Gastroesophageal sphincter (tissue), 4 donors: Measurements from ENCODE around the gene TTLL9. TPM values are rescaled to one million over a fixed set of nuclear protein-coding genes. Genes with fewer than 3 reads are reported as not detected.
A peak's percentile ranks its signal among the peaks of the same experiment; 100 is the strongest.

Experiments
- ATAC-seq: fragments of 150-250 bp; one replicate; pipeline ENCODE4 v1.9.1; 2016; ENCODE audit warnings: mild to moderate bottlenecking, moderate library complexity
- H3K27ac ChIP-seq, 4 donors: fragments of 200-600 bp; sonication (generic) in 3 of 4; 1 replicate in 3 of 4; 2 replicates in 1 of 4; pipeline ENCODE4 v1.5.1; 2016 to 2019
- H3K27me3 ChIP-seq: fragments of 200-600 bp; sonication (generic); one replicate; pipeline ENCODE4 v1.5.1; 2019
- H3K36me3 ChIP-seq, 2 donors: fragments of 200-600 bp; sonication (generic); one replicate each; pipeline ENCODE4 v1.5.1; 2019; ENCODE audit warnings: control low read depth in 1 of 2
- H3K4me1 ChIP-seq, 3 donors: fragments of 200-600 bp; sonication (generic); 1 replicate in 2 of 3; 2 replicates in 1 of 3; pipeline ENCODE4 v1.5.1; 2016 to 2019; ENCODE audit warnings: control low read depth in 2 of 3
- H3K4me3 ChIP-seq, 2 donors: fragments of 200-600 bp; sonication (generic); one replicate each; pipeline ENCODE4 v1.5.1; 2019; ENCODE audit warnings: mild to moderate bottlenecking in 1 of 2, moderate library complexity in 1 of 2
- H3K9me3 ChIP-seq, 3 donors: fragments of 200-600 bp; sonication (generic); one replicate each; pipeline ENCODE4 v1.5.1; 2017 to 2019; ENCODE audit warnings: control low read depth in 2 of 3
- CTCF ChIP-seq, 4 experiments: fragments of 200-600 bp in 2 of 4; fragments of 450-650 bp in 2 of 4; sonication (generic) in 1 of 4; IDR thresholded peaks; one replicate each; pipeline ENCODE4 v1.5.1; 2017 to 2019; ENCODE audit warnings: antibody characterized with exemption in 4 of 4, mild to moderate bottlenecking in 2 of 4, moderate library complexity in 2 of 4
- EP300 ChIP-seq: sonication (generic); formaldehyde crosslinking; IDR thresholded peaks from one replicate; pipeline ENCODE4 v1.6.1; 2017; ENCODE audit warnings: antibody characterized with exemption, mild to moderate bottlenecking
- POLR2A ChIP-seq, 2 donors: fragments of 450-650 bp; IDR thresholded peaks; one replicate each; pipeline ENCODE4 v1.6.1; 2017; ENCODE audit warnings: antibody characterized with exemption in 2 of 2, mild to moderate bottlenecking in 2 of 2, moderate library complexity in 1 of 2
- POLR2AphosphoS5 ChIP-seq: sonication (generic); formaldehyde crosslinking; IDR thresholded peaks from one replicate; pipeline ENCODE4 v1.6.1; 2017; ENCODE audit warnings: antibody characterized with exemption
- WGBS, 2 donors: methylation state at CpG; one replicate each; pipeline ENCODE4 v1.1.5; 2018; ENCODE audit warnings: low coverage in 1 of 2; 5-methylcytosine and 5-hydroxymethylcytosine counted together
- total RNA-seq, 4 donors: library from RNA; depleted of rRNA; stranded (reverse); fragments of >200 nt; gene quantifications; one replicate each; pipeline ENCODE4 v1.1.0, GENCODE V29; 2016

TTLL9 gene
- total RNA-seq, 4 donors from 2014 or later: 0.47 TPM; not detected in 3

- Histone ChIP-seq H3K4me3 (no peak overlapping the region), H3K4me1 (peaks cover 0 to under 1% (median 0%) of the 10 kb centered on the region in 3 donors), H3K27ac (no peak overlapping the region), H3K36me3 (no peaks in the 10 kb centered on the region), H3K9me3 (no peaks in the 10 kb centered on the region), H3K27me3 (peaks cover 78% of the 10 kb centered on the region)
- ATAC-seq: no peak
- WGBS, 2 donors: no CpG with 5 or more reads among the region's 2 CpGs
- TF ChIP-seq CTCF (IDR thresholded peaks at IDR 0.05) (no peak), EP300 (no peak), POLR2AphosphoS5 (no peak), POLR2A (IDR thresholded peaks at IDR 0.05) (no peak)
Observed at GRCh38 chr20:31962761-31963160, 92.3 kb downstream of the TTLL9 start.

GRCh38 chr20:31963889-31964288 lies 93.5 kb downstream of the TTLL9 start:
- peaks cover 0 to 3% (median 0%) of the 10 kb centered on the region in 3 donors for H3K4me1 ChIP-seq
- no peak for ATAC-seq
- H3K27ac ChIP-seq: no peak overlapping the region
- H3K27me3 ChIP-seq: peaks cover 80% of the 10 kb centered on the region
- H3K36me3 ChIP-seq: no peaks in the 10 kb centered on the region
- WGBS, 2 donors: 62 to 64% methylated on average over 6 of the region's 6 CpGs
- no peak overlapping the region for H3K4me3 ChIP-seq
- TF ChIP-seq POLR2A (IDR thresholded peaks at IDR 0.05) (no peak), EP300 (no peak), CTCF (IDR thresholded peaks at IDR 0.05) (no peak), POLR2AphosphoS5 (no peak)
- H3K9me3 ChIP-seq: no peaks in the 10 kb centered on the region

GRCh38 chr20:31966991-31967655 lies 96.7 kb downstream of the TTLL9 start:
- TF ChIP-seq POLR2AphosphoS5 (no peak), EP300 (no peak), CTCF (IDR thresholded peaks at IDR 0.05) (no peak), POLR2A (IDR thresholded peaks at IDR 0.05) (no peak)
- H3K9me3 ChIP-seq: no peaks in the 10 kb centered on the region
- H3K4me1 ChIP-seq: peaks cover 0 to 3% (median 0%) of the 10 kb centered on the region in 3 donors
- peaks cover 83% of the 10 kb centered on the region for H3K27me3 ChIP-seq
- ATAC-seq: no peak
- no peaks in the 10 kb centered on the region for H3K36me3 ChIP-seq
- H3K4me3 ChIP-seq: no peak overlapping the region
- 8 to 21% methylated on average over 2 of the region's 5 CpGs for WGBS, 2 donors
- no peak overlapping the region for H3K27ac ChIP-seq

- H3K9me3 ChIP-seq: no peaks in the 10 kb centered on the region
- peaks cover 0 to 3% (median 0%) of the 10 kb centered on the region in 3 donors for H3K4me1 ChIP-seq
- no peak within 1 kb of the TSS for H3K27ac ChIP-seq
- H3K4me3 ChIP-seq: peak within 1 kb of the TSS in 1 of 2 donors; percentile 16
- no peak for ATAC-seq
- peaks cover 87% of the 10 kb centered on the region for H3K27me3 ChIP-seq
- 0% methylated on average over 2 to 12 of the region's 38 CpGs for WGBS, 2 donors
- H3K36me3 ChIP-seq: no peaks in the 10 kb centered on the region
- no peak for TF ChIP-seq EP300
- TF ChIP-seq POLR2AphosphoS5: no peak
- TF ChIP-seq POLR2A (IDR thresholded peaks at IDR 0.05): no peak
- TF ChIP-seq CTCF (IDR thresholded peaks at IDR 0.05): no peak
Observed at GRCh38 chr20:31967830-31968249, 97.4 kb downstream of the TTLL9 start, which contains the start of gene XKR7. XKR7 (plus strand) TSS chr20:31968151; CDS start chr20:31968176, 25 bp downstream.
